Panc1 (cell line): ENCODE measurements around the gene AMBRA1. TPM values are rescaled to one million over a fixed set of nuclear protein-coding genes. Genes with fewer than 3 reads are reported as not detected.

Experiments used
- ATAC-seq: fragments of 200-7000 bp; cut with Tn5 transposase; 2 replicates; pipeline ENCODE4 v1.9.1; 2020; ENCODE audit warnings: mild to moderate bottlenecking, moderate library complexity
- BruUV-seq: library from RNA; stranded (reverse); fragments of 400-500 nt; replicated peaks from 2 replicates; lab custom pipeline; 2021; lab: Mats Ljungman, UMichigan
- CTCF ChIA-PET: fragments of 300-600 bp; sonication (Branson Sonifier 250); formaldehyde crosslinking; loops from one replicate; lab custom pipeline; 2022; ENCODE audit warnings: antibody characterized with exemption; lab: Charles Lee
- POLR2A ChIA-PET: fragments of 300-600 bp; sonication (Branson Sonifier 250); formaldehyde crosslinking; loops from one replicate; lab custom pipeline; 2022; ENCODE audit warnings: antibody characterized with exemption; lab: Charles Lee
- DNase-seq: peaks from one replicate; pipeline ENCODE4 v3.0.0-alpha.2; 2010; ENCODE audit warnings: low read depth, low spot score
- H3K27ac ChIP-seq: 2 replicates; pipeline ENCODE4 v1.5.1; 2011; ENCODE audit warnings: mild to moderate bottlenecking, low read length, inconsistent platforms
- H3K27me3 ChIP-seq: fragments of 200-500 bp; sonication (Bioruptor generic); 2 replicates; pipeline ENCODE4 v1.6.0; 2014; ENCODE audit warnings: low read length, inconsistent platforms; ENCODE audit not compliant: control insufficient read depth, insufficient read depth
- H3K36me3 ChIP-seq: fragments of 200-500 bp; sonication (Bioruptor generic); 2 replicates; pipeline ENCODE4 v1.5.1; 2014; ENCODE audit warnings: inconsistent platforms, mild to moderate bottlenecking, low read length, moderate library complexity; ENCODE audit not compliant: control insufficient read depth, insufficient read depth
- H3K4me1 ChIP-seq: 2 replicates; pipeline ENCODE4 v1.5.1; 2011; ENCODE audit warnings: inconsistent platforms, mild to moderate bottlenecking, low read length, moderate library complexity; ENCODE audit not compliant: control insufficient read depth, insufficient read depth
- H3K4me3 ChIP-seq, 2 experiments: 2 replicates each; pipeline ENCODE4 v1.5.1; 2011 to 2012; ENCODE audit warnings: low read depth in 2 of 2, low read length in 2 of 2, mild to moderate bottlenecking in 2 of 2, inconsistent platforms in 1 of 2, moderate library complexity in 1 of 2
- H3K9me3 ChIP-seq: fragments of 200-500 bp; sonication (Bioruptor generic); 2 replicates; pipeline ENCODE4 v1.5.1; 2014; ENCODE audit warnings: low read depth, mild to moderate bottlenecking, inconsistent platforms, low read length, moderate library complexity; ENCODE audit not compliant: control insufficient read depth, insufficient read depth
- CTCF ChIP-seq: fragments of 450-650 bp; IDR thresholded peaks from 2 replicates; pipeline ENCODE4 v1.5.1; 2017; ENCODE audit warnings: mild to moderate bottlenecking
- POLR2AphosphoS5 ChIP-seq: IDR thresholded peaks from 2 replicates; pipeline ENCODE4 v1.6.1; 2012; ENCODE audit warnings: mild to moderate bottlenecking, low read depth, low read length, moderate library complexity
- REST ChIP-seq, 2 experiments: IDR thresholded peaks; 2 replicates each; pipeline ENCODE4 v1.6.1; 2011 to 2012; ENCODE audit warnings: low read depth in 2 of 2, control low read depth in 1 of 2, low read length in 1 of 2, mild to moderate bottlenecking in 1 of 2, moderate library complexity in 1 of 2; ENCODE audit not compliant: insufficient read depth in 1 of 2
- SIN3A ChIP-seq: IDR thresholded peaks from 2 replicates; pipeline ENCODE4 v1.6.1; 2012; ENCODE audit warnings: low read depth, mild to moderate bottlenecking, low read length, moderate library complexity, borderline replicate concordance; ENCODE audit not compliant: insufficient read depth
- TCF7L2 ChIP-seq: IDR thresholded peaks from 2 replicates; pipeline ENCODE4 v1.6.1; 2011; ENCODE audit warnings: mild to moderate bottlenecking, low read depth, low read length, inconsistent platforms
- in situ Hi-C: cut with HindIII; loops from 2 replicates; pipeline ENCODE4 v1.10.0; 2016; ENCODE audit warnings: low sequenced_read_pairs, low pct_unique_long_range_greater_than_20kb
- intact Hi-C: fragments of 100-400 bp; cut with micrococcal nuclease; formaldehyde crosslinking; loops from one replicate; pipeline ENCODE4 v1.10.0; 2022; ENCODE audit not compliant: unreplicated experiment
- total RNA-seq: library from RNA; stranded (reverse); gene quantifications from one replicate; pipeline ENCODE4 v1.2.1, GENCODE V29; 2021; ENCODE audit not compliant: unreplicated experiment

The AMBRA1 gene
- total RNA-seq, 1 experiment from 2014 or later: 40.0 TPM

- DNase-seq: no peak
- POLR2A ChIA-PET: no interaction called here
These were observed 200.6 kb downstream of the AMBRA1 start for GRCh38 chr11:46393231-46393616.

More at GRCh38 chr11:46393231-46393616, 200.6 kb downstream of the AMBRA1 start:
- Histone ChIP-seq H3K27ac (no peak overlapping the region), H3K27me3 (peaks cover 3% of the 10 kb centered on the region; the same call in 1 of the 2 replicates), H3K4me1 (peaks cover 16% of the 10 kb centered on the region), H3K4me3 (no peak overlapping the region; a peak in 1 of 4 replicates), H3K9me3 (no peaks in the 10 kb centered on the region), H3K36me3 (no peaks in the 10 kb centered on the region)
- intact Hi-C loops (no loop called here), in situ Hi-C loops (no loop called here)
- TF ChIP-seq REST (IDR thresholded peaks at IDR 0.05; ENCODE audit: insufficient read depth in 1 of 2, low read depth in 2 of 2, low read length in 1 of 2): no peak
- no peak for TF ChIP-seq TCF7L2
- TF ChIP-seq POLR2AphosphoS5: no peak
- TF ChIP-seq CTCF: no peak
- TF ChIP-seq SIN3A: no peak
- ATAC-seq: no peak
- no TSS peak for BruUV-seq
- CTCF ChIA-PET: interaction anchor here (0.5 to 1.4 kb wide), 2 partner anchors 10 to 97 kb away, joined by 3 to 4 read pairs; no protein-coding TSS in a partner anchor
